Neuron (in vitro differentiated cells): ENCODE data around the gene IL6R.
"Not testable (repeated sequence)": the region's sequence is repeated elsewhere in the genome, so short reads cannot be mapped to it uniquely, and the experiment has no call there.

Experiments
- H2AFZ ChIP-seq: one replicate; pipeline ENCODE4 v1.6.1; 2013; ENCODE audit warnings: low read depth, mild to moderate bottlenecking, inconsistent platforms, low read length, moderate library complexity
- H3K27me3 ChIP-seq: one replicate; pipeline ENCODE4 v1.6.1; 2013; ENCODE audit warnings: low read length; ENCODE audit not compliant: insufficient read depth
- H3K36me3 ChIP-seq: one replicate; pipeline ENCODE4 v1.6.1; 2013; ENCODE audit warnings: low read length; ENCODE audit not compliant: insufficient read depth
- H3K4me1 ChIP-seq: one replicate; pipeline ENCODE4 v1.6.1; 2013; ENCODE audit warnings: low read length; ENCODE audit not compliant: insufficient read depth
- H3K4me3 ChIP-seq: 2 replicates; pipeline ENCODE4 v1.5.1; 2013; ENCODE audit warnings: mild to moderate bottlenecking, low read length, moderate library complexity
- H3K9me3 ChIP-seq: one replicate; pipeline ENCODE4 v1.6.1; 2013; ENCODE audit warnings: low read length

Gene IL6R

DNA sequence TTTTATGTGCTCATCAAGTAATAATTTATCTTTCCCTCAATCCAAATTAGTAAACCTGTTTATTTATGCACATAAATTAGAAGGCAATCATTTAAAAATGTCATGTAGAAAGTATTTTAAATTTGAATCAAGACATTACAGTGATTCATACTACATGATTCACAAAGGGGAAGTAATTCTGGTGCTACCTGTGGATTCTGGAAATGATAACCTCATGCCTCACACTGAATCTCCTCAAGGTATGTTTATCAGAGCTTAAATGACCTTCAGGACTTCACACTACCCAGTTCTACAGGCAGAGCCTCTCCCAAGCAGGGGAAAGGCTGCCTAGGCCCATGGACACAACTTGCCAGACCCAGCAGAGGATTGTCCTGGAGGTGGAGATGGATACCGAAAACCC, 71.6 kb downstream of the IL6R start:
- H3K9me3 ChIP-seq, result no peaks in the 10 kb centered on the region

DNA sequence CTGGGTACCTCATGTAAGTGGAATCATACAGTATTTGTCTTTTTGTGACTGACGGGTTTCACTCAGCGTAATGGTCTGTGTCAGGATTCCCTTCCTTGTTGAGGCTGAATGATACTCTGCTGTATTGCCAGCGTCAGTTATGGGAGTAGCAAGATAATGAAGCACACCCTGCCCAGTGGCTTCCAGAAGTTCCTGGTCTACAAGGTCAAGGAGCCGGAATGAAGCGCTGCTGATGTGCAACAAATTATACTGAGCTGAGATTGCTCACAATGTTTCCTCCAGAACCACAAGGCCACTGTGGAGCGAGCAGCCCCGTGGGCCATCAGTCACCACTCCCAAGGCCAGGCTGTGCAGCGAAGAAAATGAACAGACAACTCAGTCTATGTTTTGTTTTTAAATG, 72.9 kb downstream of the IL6R start:
- no peak overlapping the region for H3K4me3 ChIP-seq
- H3K27me3 ChIP-seq, result no peaks in the 10 kb centered on the region
- no peaks in the 10 kb centered on the region for H3K36me3 ChIP-seq
- H3K9me3 ChIP-seq, result no peaks in the 10 kb centered on the region
- H3K4me1 ChIP-seq, result peaks cover 13% of the 10 kb centered on the region
- no peak overlapping the region for H2AFZ ChIP-seq

More for the DNA sequence above, 71.6 kb downstream of the IL6R start:
- H3K27me3 ChIP-seq, result no peaks in the 10 kb centered on the region
- H3K4me3 ChIP-seq, result no peak overlapping the region
- H3K36me3 ChIP-seq, result no peaks in the 10 kb centered on the region
- no peak overlapping the region for H2AFZ ChIP-seq
- peaks cover 13% of the 10 kb centered on the region for H3K4me1 ChIP-seq

DNA sequence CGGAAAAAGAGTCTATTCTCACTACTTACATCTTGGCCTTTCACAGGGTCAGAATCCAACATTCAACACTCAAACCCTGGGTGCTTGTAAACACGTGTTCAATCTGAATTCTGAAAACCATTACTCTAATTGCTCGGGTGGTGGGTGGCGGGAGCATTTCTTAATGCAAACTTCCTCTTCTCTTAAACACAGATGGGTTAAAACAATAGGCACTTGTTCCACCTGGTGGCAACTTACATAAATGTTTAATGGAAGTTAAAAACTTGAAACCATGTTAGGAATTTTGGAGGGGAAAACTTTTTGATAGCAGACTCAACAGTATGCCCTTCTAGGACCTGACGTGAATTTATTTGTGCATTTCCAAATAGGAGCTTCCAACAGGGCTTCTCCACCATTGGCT, 73.5 kb downstream of the IL6R start:
- H3K9me3 ChIP-seq, result no peaks in the 10 kb centered on the region
- no peak overlapping the region for H2AFZ ChIP-seq

DNA sequence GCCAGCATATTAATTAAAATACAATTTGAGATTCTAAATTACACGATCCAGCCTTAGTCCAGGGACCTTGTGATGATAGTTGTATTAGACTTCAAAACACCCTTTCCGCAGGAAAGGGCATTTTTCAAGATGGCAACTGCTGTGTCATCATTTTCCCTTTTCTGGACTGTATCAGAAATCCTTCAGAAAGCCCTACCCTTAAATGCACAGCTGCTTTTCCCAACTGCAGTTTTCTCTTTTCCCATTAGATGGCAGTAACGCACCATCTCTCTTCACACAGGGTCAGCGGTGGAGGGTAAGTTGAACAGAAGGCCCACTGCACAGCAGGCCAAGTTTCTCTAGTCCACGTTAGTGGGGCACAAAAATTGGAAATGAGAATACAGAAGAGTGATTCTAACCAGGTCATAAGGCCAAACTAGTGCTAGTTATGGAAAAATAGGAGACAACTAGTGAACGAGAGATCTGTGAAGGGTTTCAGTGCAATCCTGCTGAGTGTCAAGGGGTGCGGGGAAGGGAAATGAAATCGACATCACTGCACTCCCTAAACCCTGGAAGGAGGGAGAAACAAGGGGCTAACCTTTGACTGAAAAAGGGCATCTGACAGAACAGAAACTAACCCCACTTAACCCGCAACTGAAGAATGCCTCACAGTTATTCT, 74.8 kb downstream of the IL6R start:
- no peaks in the 10 kb centered on the region for H3K36me3 ChIP-seq

More for the DNA sequence above, 73.5 kb downstream of the IL6R start:
- H3K27me3 ChIP-seq, result no peaks in the 10 kb centered on the region
- no peaks in the 10 kb centered on the region for H3K36me3 ChIP-seq
- H3K4me3 ChIP-seq, result no peak overlapping the region
- H3K4me1 ChIP-seq, result peaks cover 13% of the 10 kb centered on the region

DNA sequence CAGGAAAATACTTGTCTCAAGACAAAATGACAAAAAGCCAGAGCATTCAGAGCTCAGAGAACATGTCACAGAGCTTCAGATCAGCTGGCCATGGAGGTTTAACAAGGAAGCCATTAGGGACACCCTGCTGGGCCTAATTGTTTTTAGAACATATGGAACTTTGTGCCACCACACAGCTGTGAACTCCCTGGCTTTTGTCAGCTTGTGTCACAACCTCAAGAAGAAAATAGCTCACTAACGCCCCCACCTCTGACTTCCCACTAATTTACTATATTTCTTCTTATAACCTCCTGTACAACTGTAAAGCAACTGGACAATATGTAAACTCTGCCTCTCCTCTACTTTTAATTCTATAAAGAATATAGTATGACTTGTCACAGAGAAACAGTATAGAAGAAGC, 75.9 kb downstream of the IL6R start:
- Histone ChIP-seq H3K4me3 (no peak overlapping the region), H3K4me1 (peaks cover 19% of the 10 kb centered on the region), H2AFZ (no peak overlapping the region)

More for the DNA sequence above, 74.8 kb downstream of the IL6R start:
- Histone ChIP-seq H3K4me3 (no peak overlapping the region), H3K27me3 (no peaks in the 10 kb centered on the region), H2AFZ (no peak overlapping the region), H3K4me1 (peaks cover 13% of the 10 kb centered on the region), H3K9me3 (no peaks in the 10 kb centered on the region)

GRCh38 chr1:154483941-154484803, 79.0 kb downstream of the IL6R start:
- Histone ChIP-seq H3K9me3 (no peaks in the 10 kb centered on the region), H3K36me3 (no peaks in the 10 kb centered on the region), H3K4me1 (peaks cover 26% of the 10 kb centered on the region), H3K27me3 (no peaks in the 10 kb centered on the region), H3K4me3 (no peak overlapping the region), H2AFZ (no peak overlapping the region)

More for the DNA sequence above, 75.9 kb downstream of the IL6R start:
- Histone ChIP-seq H3K36me3 (no peaks in the 10 kb centered on the region), H3K27me3 (no peaks in the 10 kb centered on the region), H3K9me3 (no peaks in the 10 kb centered on the region)

- peaks cover 6% of the 10 kb centered on the region for H3K27me3 ChIP-seq
- H3K9me3 ChIP-seq, result no peaks in the 10 kb centered on the region
- H3K4me1 ChIP-seq, result peaks cover 24% of the 10 kb centered on the region
- H3K4me3 ChIP-seq, result no peak overlapping the region
- no peak overlapping the region for H2AFZ ChIP-seq
- no peaks in the 10 kb centered on the region for H3K36me3 ChIP-seq
Measured at GRCh38 chr1:154485106-154485505, 80.0 kb downstream of the IL6R start.

DNA sequence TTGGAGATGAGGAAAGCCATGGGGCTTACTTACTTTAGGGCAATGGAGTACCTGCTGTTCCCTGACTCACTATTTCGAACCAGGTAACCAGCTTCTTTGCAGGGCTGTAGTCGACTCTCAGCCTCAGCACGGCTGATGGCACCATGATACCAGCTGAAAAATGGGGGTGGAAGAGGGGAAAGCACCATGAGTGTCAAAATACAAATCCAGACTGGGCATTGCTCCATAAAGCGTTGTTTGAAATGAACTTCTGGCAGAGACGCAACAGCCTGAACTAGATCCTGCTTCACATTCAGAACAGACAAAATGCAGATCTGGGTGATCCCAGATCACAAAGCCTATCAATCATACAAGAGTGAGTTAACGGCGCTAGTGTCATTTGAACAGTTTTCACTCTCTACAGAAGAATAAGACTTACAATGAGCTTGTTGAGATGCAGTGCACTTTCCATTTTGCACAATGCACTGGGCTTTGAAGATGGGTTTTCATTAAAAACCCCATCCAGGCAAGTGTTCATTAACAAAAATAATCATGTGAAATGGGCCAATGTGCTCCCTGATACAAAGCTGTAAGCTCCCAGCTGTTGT, 80.9 kb downstream of the IL6R start:
- Histone ChIP-seq H3K4me1 (peaks cover 15% of the 10 kb centered on the region), H2AFZ (no peak overlapping the region), H3K36me3 (no peaks in the 10 kb centered on the region), H3K9me3 (no peaks in the 10 kb centered on the region), H3K27me3 (peaks cover 10% of the 10 kb centered on the region), H3K4me3 (no peak overlapping the region)

DNA sequence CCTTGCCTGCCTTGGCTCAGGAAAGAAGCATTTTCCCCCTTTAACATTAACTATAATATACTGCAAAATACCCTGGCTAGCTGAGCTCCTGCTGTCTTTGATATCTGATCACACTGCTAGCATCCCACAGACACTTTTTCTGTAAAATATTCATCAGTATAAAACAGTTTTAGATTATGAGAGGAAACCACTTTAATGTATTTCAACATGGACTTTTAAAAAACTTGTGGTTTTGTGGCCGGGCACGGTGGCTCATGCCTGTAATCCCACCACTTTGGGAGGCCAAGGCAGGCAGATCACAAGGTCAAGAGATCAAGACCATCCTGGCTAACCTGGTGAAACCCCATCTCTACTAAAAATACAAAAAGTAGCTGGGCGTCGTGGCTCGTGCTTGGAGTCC, 81.6 kb downstream of the IL6R start:
- Histone ChIP-seq H3K27me3 (peaks cover 15% of the 10 kb centered on the region), H3K4me1 (peaks cover 12% of the 10 kb centered on the region)
- H3K36me3 ChIP-seq, H2AFZ ChIP-seq, H3K9me3 ChIP-seq, H3K4me3 ChIP-seq: not testable (repeated sequence)

GRCh38 chr1:154488922-154489321, 83.8 kb downstream of the IL6R start:
- no peaks in the 10 kb centered on the region for H3K9me3 ChIP-seq
- no peaks in the 10 kb centered on the region for H3K36me3 ChIP-seq
- H2AFZ ChIP-seq, result no peak overlapping the region
- H3K4me3 ChIP-seq, result no peak overlapping the region
- peaks cover 32% of the 10 kb centered on the region for H3K27me3 ChIP-seq
- peaks cover 14% of the 10 kb centered on the region for H3K4me1 ChIP-seq

- no peak overlapping the region for H2AFZ ChIP-seq
Measured at GRCh38 chr1:154489695-154490274, 84.6 kb downstream of the IL6R start.

GRCh38 chr1:154490317-154490716, 85.2 kb downstream of the IL6R start:
- no peak overlapping the region for H3K4me3 ChIP-seq
- no peak overlapping the region for H2AFZ ChIP-seq
- no peaks in the 10 kb centered on the region for H3K9me3 ChIP-seq
- no peaks in the 10 kb centered on the region for H3K36me3 ChIP-seq
- peaks cover 14% of the 10 kb centered on the region for H3K4me1 ChIP-seq
- H3K27me3 ChIP-seq, result peaks cover 33% of the 10 kb centered on the region

More at GRCh38 chr1:154489695-154490274, 84.6 kb downstream of the IL6R start:
- H3K9me3 ChIP-seq, result no peaks in the 10 kb centered on the region
- H3K4me1 ChIP-seq, result peaks cover 14% of the 10 kb centered on the region
- H3K4me3 ChIP-seq, result no peak overlapping the region
- H3K27me3 ChIP-seq, result peaks cover 32% of the 10 kb centered on the region
- H3K36me3 ChIP-seq, result no peaks in the 10 kb centered on the region

GRCh38 chr1:154492115-154492514, 87.0 kb downstream of the IL6R start:
- no peaks in the 10 kb centered on the region for H3K36me3 ChIP-seq
- H3K4me1 ChIP-seq, result peaks cover 7% of the 10 kb centered on the region
- no peaks in the 10 kb centered on the region for H3K9me3 ChIP-seq
- peaks cover 36% of the 10 kb centered on the region for H3K27me3 ChIP-seq
- no peak overlapping the region for H3K4me3 ChIP-seq
- no peak overlapping the region for H2AFZ ChIP-seq
